GM21381 (cell line): Measurements from ENCODE around the gene SLC16A8.

Experiments used
- ATAC-seq: cut with Tn5 transposase; IDR thresholded peaks from one replicate; pipeline ENCODE4 v1.9.1; 2021; ENCODE audit warnings: mild to moderate bottlenecking, moderate library complexity; ENCODE audit not compliant: unreplicated experiment

SLC16A8 gene

DNA sequence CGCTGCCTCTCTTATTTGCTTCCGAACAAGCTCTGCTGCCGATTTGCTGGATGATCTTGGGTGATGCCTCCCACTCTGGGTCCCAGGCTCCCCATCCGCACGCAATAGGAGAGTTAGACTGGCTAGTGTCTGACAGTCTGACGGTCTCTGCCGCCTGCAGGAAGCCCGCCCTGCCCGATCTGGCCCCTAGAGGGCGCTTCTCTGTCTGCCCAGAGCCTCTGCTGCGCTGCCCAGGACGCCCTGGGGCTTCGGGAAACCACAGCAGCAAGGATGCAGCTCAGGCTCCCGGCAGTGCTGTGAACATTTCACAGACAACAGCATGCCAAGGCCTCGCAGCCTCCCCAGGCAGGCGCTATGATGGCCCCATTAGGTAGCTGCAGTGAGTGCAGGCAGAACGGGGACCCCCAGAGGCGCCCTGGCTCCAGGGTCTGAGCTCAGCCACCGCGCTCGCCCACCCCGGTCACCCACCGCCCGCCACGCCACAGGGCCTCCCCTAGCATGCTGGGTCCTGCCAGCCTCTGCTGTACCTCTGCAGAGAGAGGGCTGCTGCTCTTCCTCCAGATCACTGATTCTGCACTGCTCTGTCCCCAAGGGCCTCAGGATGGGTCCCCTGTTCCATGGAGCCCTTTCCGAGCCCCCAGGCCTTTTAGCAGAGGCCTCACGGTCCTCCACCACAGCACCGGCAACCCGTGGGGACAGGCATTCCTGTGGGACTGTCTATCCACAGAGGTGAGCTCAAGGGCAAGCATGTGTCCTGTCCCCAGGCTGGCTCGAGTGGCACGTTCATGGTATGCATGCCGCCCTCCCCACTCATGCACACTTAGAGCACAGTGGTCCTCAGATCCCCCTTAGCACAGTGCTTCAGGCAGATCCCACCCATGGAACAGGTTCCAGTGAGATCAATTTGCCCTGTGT is 30.8 kb upstream of the SLC16A8 start:
- no peak for ATAC-seq

- no peak for ATAC-seq
Measured at GRCh38 chr22:38112381-38112780, 28.4 kb upstream of the SLC16A8 start.

- ATAC-seq, result no peak
Measured at GRCh38 chr22:38111925-38112355, 28.0 kb upstream of the SLC16A8 start.

GRCh38 chr22:38110863-38111852 is 27.2 kb upstream of the SLC16A8 start:
- no peak for ATAC-seq

GRCh38 chr22:38110008-38110862 is 26.3 kb upstream of the SLC16A8 start, which contains the start of gene BAIAP2L2:
TSS of gene BAIAP2L2 (minus strand) at chr22:38110684. CDS start at chr22:38110525, 159 bp downstream.
- ATAC-seq, result no peak

GRCh38 chr22:38109371-38110001 is 25.5 kb upstream of the SLC16A8 start:
- ATAC-seq, result no peak

GRCh38 chr22:38108561-38109319 is 24.8 kb upstream of the SLC16A8 start:
- no peak for ATAC-seq

- ATAC-seq, result no peak
Measured at GRCh38 chr22:38107692-38108515, 23.9 kb upstream of the SLC16A8 start.

DNA sequence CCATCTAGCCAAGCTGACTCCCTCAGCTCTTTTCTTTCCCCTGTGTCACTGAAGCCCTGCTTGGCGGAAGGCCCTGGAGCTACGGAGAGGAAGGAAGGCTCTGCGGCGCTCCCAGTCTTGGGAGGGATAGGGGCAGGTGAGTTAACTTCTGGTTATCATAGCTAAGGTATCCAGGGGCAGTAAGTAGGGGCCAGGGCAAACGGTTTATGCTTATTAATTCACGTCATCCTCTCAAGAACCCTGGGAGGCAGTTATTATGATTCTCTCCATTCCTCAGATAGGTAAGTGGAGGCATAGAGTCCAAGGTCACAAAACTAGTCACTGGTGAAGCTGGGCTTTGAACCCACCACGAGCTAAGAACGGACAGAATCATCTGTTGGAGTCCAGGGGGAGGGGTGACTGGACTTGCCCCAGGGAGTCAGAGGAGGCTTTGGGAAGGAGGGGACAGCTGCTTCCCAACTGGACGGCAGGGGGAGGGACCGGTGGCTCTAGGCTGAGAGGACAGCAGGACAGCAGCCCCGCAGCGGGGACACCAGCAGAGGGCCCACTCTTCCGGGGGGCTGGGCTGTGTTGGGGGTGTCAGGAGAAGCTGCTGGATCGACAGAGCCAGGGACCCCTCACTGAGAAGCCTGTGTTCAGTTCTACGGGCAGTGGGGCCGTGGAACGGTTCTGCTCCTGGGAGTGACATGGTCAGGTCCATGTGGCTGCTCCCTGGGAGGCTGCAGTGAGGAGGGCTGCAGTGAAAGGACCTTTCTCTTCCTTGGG is 23.0 kb upstream of the SLC16A8 start:
- ATAC-seq, result no peak

DNA sequence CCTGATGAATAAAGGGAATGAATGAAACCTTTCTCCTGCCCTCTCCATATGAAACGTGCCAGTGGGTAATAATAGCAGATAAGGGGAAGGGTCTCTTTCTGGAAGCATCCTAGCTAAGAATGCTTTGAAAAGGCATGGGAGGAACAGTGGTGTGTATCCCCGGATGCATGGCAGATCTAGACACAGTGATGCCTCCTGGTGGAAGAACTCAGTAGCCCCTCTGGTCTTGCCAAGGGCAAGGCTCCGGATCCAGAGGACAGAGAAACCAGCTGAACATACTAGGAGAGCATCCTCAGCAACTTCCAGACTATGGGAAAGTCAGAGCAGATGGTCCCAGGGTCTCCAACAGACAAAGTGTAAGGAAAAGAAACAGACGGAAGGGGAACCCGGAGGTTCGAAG is 20.1 kb upstream of the SLC16A8 start:
- ATAC-seq, result no peak

DNA sequence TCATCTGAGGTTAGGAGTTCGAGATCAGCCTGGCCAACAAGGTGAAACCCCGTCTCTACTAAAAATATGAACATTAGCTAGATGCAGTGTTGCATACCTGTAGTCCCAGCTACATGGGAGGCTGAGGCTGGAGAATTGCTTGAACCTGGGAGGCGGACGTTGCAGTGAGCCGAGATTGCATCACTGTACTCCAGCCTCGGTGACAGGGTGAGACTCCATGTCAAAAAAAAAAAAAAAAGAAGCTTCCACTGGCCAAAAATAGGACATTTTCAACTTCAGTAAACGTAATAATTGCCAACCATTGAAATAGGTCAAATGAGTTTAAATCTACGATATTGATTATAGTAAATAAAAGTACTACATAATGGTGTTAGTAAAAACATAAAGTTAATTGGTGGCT is 19.7 kb upstream of the SLC16A8 start:
- no peak for ATAC-seq

DNA sequence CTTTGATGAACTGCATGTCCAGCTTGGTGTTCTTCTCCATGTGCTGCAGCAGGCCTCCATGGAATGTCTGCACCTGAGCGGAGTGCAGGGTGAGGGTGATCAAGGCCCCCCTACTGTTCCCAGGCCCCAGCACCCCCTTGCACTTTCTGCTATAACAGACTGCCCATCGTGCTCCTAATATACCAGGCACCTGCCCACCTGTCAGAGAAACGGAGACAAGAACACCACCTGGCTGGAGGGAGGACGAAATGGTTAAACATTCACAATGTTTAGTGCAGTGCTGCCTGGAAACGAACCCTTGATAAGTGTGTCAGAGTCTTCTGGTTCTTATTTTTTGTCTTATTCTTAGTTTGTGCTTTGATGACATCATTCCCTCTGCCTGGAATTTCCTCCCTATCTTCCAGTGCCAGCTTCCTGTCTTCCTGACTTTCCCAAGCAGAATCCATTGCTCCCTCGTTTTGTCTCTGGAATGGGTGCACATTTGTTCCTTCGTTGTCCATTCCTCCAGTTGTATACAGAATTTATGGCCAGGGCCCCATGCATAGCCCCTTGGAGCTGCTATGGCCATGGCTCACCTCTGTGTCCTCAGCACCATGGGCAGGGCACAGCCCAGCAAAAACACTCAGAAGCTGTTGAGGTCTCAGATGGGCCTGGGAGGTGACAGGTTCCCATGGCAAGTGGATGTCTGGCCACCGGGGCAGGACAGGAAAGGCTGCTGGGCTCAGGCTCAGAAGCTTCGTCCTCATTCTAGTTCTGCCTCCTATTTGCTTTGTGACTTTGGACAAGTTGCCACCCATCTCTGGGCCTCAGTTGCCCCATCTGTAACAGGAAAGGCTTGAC is 14.6 kb upstream of the SLC16A8 start:
- ATAC-seq, result no peak

GRCh38 chr22:38097557-38098409 is 13.8 kb upstream of the SLC16A8 start:
- ATAC-seq, result no peak

GRCh38 chr22:38097058-38097457 is 13.1 kb upstream of the SLC16A8 start:
- ATAC-seq, result no peak

DNA sequence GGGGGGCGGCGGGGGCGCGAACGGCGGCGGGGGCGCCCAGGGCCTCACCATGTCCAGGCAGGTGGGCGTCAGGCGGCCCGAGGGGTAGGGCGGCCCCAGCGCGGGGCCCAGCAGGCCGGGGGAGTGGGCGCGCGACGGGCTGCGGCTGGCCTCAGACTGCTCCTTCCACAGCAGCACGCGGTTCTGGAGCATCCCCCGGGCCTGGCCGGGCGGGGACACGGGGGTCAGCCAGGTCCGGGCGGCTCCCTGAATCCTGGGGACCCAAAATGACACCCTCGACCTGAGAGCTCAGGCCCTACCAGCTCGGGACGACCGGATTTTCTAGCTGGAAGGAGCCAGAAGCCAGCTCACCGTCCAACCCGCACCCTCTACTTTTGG is 5.5 kb upstream of the SLC16A8 start:
- no peak for ATAC-seq
